ENCODE measurements around the gene CCDC93.

The CCDC93 gene

DNA sequence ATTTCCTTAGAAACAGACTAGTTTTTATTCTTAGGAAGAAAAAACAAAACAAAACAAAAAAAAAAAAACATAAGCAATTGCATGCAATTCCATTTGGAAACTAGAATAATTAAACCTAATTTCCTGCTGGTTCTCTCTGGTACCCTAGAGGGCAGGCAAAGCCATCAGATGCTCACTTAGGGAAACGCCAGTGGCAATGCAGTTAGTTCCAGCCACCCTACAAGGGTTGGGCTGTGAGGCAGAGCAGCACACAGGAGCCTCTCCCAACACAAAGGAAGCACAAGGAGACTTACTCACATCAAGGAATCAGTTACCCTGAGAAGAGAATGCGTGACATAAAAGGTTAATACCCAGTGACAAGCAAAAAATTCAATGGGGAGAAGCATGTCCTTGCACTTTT lies 28.8 kb downstream of the CCDC93 start:
- DNase-seq = no peak

DNA sequence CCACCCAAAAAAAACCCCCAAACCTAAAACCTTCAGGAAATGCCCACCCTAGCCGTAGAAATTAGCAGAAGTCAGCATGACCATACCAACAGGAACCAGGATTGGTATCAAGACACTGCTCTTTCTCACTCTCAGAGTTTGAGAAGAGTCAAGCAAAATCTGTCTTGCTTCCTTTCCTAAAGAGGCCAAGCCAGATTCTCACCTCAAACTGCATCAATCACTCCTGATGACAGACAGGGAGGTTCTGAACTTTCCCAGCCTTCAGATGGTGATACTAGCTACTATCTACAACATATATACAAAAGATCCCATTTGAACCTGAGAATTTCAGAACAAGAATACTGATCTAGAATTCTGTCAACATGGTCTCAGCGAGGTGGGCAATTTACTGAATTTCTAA lies 29.7 kb downstream of the CCDC93 start:
- DNase-seq = no peak

DNA sequence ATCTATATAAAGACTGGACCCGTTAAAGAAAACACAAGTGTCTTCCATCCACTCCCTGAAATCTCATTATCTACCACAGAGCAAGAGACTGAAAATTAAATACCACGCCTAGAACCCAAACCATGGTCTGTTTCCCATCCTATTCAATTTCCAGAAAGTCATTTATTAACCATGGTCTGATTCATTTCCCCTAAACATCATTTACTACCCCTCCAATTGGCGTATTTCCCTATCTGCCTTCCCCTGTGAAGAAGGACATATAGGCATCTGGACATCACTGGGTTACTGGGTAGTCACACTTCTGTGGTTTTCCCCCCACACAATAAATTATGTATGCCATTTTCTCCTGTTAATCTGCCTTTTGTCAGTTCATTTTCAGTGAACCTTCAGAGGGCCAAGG lies 30.8 kb downstream of the CCDC93 start:
- no peak for DNase-seq

DNA sequence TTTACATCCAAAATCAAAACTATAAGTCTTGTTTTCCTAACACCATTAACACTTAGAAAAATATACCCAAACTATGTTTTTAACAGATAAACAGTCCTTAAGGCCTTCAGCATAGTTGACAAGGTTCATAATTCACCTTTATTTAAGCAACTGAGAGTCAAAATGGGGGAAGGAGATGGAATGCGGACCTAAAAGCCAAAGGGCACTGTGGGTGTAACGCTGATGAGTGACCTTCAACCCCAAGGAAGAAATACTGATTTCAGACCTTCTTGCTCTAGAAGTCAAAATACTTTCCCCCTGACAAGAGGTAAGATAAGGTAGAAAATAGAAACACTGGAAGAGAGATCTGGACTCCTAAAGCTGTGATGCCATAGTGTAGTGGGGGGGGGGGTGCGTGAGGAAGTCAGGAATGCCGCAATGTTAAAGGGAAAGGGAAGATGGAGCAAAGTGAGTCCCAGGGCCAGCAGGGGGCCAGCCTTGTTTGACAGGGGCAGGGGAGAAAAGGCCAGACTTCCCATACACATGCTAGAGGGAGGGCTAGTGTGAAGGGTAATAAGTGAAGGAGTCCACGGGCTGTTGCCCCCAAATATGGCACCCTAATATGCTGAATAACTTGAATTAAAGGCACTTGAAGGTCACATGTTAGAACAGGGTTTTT lies 31.4 kb downstream of the CCDC93 start:
- DNase-seq = no peak

DNA sequence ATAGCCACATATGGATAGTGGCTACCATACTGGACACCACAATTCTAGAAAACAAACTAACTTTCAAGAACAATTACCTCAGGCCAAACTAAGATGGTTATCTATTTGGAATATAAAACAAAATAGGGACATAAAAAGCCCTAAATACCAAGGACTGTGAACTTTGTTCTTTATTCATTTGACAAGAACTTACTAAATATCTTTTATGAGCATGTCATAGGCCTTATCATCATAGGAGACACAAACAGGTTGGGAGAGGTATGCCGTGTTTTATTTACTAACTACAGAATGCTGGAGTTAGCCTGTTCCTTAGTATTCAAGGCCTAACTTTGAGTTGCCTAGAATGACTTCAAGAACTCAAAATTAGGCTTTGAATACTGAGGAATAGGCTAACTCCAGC lies 32.1 kb downstream of the CCDC93 start:
- no peak for DNase-seq

DNA sequence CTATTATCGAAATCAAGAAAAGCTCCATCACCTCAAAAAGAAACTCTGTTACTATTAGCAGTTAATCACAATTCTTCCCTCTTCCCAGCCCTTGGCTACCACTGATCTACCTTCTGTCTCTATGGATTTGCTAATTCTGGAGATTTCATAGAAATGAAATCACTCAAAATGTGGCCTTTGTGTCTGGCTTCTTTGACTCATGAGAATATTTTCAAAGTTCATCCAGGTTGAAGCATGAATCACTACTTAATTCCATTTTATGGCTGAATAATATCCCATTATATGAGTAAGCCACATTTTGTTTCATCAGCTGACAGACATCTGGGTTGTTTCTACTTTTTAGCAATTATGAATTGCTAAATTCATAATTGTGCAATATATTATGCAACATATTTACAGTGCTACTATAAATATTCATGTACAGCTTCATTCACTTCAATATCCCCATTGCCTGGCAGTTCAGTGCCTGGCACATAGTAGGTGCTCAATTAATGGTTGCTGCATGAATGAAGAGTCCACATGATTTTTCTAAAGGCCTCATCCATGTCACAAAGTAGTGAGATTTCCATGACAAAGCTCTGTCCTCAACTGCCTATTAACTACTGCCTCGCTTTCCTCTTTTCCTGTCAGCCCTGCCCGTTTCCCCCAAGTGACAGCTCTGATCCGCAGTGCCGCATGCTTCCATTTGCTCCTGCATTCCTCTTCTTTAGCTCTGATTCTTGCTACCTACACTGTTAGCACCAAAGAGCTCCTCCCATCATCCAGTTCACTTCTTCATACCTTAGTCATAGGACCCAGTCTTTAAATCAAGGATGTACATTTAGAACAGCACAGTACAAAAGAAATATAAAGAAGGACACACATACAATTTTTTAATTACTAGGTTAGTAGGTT lies 32.8 kb downstream of the CCDC93 start:
- no peak for DNase-seq

DNA sequence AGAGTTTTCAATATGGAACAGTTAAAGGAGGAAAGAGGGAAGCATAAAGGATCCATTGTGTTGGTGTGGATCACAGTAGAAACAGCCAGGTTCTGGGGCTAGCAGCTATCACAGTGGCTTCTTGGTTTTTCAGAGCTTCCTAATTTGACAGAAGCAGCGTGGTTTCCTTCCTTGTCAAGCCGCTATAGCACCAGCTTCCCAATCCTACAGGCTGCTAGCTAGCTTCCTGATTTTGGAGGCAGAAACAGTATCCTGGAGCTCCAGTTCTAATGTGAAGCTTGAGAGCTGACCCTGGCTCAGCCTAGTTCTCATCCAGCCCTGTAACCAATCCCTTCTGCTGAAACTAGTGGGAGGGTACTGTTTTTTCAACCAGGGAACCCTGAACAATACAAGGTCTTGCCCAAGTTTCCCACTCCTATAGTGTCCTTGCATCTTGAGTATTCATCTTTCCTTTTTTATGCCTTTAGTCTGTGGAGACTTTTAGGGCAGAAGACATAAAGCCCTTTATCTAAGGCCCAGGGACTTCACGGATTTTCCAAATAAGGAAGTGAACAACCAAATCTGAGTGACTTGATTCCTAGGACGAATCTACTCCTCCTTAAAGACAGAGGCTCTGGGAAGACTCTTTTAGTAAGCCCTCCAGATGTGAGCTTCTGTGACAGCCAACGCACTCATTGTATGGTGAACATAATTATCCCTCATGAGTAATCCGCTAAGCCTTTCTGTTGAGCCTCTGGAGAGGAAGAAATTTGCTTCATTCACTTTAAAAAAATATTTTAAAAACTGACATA lies 33.8 kb downstream of the CCDC93 start:
- no peak for DNase-seq

DNA sequence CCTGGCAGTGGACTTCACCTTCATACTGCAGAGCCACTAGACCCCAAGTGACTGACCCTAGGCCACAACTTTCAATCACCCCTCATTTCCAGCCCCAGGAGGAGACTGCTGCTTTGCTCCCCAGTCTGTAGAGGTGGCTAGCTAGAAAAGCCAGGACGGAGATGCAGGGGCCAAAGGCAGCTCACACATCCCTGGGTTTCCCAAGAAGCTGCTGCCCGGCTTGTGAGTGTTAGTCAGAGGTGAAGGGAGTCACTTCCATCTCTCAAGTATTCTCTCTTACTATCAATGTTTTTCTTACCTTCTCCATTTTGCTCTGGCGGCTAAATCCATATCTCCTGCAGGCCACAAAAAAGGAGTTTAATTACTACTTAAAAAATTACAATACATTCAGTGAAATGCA lies 36.2 kb downstream of the CCDC93 start:
- no peak for DNase-seq

DNA sequence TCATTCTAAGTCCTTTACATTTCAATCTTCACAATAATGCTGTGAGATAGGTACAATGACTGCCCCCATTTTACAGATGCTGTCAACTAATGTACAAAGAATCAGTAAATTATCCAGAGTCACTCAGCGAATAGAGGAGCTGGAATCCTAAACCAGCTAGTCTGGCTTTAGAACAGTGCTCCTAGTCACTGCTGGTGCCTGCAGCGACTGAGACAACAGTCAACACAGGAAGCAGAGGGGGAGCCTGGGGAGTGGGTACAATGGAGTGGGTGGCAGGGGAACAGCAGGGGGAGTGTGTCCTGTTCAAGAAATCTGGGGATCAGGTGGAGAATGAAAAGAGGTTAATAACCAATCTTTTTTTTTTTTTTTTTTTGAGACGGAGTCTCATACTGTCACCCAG lies 37.3 kb downstream of the CCDC93 start:
- DNase-seq = no peak

DNA sequence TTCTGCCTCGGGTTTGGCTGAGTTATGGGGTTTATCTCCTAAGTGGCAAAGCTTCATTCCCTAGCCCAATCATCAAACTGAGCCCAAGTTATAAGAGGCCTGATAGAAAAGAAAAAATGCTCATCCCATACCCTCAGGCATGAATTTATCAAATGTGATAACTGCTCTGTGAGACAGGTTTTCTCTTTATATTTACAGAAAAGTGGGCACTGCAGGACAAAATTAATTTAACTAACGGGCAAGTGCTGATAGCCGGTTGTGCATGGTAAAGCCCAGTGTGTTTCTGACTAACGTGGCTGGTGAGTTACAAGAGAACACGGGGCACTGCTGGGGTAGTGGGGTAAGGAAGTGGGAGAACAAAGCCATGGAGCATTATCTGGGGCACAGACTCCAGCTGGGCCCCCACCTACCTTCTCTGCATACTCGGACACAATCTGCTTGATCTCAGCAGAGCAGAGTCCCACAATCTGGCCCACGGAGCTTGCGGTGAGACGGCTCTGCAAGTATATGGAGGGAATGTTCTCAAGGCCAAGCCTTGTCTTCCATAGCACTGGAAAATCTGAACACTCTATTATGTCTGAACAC lies 40.3 kb downstream of the CCDC93 start:
- no peak for DNase-seq

DNA sequence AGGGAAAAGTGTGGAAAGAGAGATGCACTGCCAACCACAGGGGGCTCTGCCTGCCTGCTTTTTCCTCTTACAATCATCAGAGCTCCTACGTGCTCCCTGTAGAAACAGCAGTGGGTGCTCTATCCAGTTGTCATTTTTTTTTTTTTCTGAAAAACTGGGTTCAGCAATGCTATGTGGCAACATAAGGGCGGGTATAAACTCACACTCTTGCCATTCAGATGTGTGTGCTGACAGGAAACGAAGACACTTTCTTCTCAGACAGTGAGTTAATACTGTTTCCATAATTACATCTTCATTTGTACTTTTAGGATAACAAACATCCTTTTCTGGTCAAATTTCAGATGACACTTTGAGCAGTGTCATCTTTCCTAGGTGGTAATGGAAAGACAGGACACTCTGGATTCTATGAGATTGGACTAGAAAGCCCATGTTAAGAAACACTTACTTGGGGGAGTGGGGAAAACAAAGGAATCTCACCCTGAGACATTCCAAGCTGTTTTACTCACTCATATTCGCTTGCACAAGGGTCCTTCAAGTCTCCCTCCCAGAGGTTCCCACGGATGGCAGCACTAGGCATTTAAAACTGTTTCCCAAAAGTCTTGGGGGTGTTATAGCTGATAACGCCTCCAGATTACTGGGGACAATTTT lies 41.3 kb downstream of the CCDC93 start:
- DNase-seq = no peak

DNA sequence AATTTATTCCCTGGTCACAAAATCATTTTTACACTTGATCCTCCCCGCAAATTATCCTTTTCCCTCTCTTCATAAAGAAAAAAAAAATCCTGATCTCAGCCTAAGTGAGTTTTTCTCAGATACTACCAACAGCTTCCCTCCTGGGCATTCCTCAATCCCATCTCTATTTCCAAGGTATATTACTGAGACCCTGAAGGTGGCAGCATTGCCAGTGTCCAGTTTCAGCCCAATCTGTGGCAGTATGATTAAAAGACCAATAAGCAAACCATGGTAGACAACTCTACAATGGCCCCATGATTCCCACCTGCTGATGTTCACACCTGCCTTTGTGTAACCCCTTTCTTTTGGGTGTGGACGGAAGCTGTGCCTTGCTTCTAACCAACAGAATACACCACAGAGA lies 45.1 kb downstream of the CCDC93 start:
- no peak for DNase-seq

DNA sequence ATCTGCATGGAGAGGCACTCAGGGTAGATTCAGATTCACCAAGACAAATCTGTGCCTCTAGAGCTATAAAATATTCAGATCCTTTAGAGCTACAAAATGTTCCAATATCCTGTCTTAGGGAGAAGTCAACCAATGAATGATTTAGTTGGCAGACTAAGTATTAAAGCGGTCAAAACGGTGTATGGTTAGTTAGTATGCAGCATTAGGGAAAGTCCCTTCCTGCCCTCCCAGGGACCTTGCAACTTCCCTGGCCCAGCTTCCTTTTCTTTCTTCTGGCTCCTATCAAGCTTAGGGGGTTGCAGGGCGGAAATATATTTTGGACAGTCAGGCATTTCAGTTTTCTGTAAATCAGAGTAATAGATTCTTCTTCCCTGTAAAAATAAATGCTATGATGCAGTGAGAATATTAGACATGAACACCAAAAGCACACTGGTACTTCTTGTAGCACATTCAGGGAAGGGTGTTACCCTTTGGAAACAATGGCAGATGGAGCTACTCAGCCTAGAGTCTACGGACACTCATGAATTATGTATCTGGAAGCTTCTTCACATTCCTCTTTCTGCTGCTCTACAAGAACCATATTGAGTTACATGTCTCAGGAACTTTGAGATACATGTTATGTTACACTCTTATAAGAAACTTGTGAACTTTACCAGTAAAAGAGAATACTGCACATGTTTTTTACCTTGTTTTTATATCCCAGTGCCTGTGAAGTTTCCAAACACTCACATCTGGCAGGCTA lies 45.7 kb downstream of the CCDC93 start:
- no peak for DNase-seq

DNA sequence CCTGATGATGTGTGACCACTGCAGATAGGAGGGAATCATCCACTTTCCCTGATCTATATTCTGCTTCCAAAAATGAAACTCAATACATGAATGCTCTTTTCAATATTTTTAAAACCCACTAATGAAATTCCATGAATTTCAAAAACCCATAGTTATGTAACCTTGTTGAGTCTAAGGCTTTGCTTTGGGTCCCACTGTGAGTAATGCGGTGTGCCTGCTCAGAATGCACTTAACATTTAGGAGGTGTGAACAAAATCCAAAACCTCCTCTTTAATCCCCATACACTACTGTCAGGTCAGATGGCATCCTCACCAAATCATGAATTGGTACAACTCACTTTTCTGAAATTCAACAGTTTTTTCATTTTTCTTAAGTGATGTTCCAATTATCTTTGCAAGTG lies 50.4 kb downstream of the CCDC93 start:
- no peak for DNase-seq

DNA sequence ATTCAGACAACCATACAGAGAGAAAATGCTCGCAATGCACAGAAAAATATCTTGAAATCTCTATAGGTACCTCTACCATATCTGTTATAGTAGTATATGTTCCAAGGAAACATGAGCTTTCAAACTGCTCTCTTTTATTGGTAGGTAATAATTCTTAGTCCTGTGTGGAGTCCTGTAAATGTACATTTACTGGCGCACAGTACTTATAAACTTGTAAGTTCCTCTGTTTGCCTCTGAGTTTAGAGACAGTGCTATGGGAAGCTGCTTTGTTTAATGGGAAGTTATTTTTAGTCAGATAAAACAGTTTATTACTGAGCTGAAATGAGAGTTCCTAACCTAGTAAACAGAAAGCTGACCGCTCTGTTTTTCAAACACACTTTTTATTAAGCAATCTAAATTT lies 52.7 kb downstream of the CCDC93 start:
- DNase-seq = no peak

DNA sequence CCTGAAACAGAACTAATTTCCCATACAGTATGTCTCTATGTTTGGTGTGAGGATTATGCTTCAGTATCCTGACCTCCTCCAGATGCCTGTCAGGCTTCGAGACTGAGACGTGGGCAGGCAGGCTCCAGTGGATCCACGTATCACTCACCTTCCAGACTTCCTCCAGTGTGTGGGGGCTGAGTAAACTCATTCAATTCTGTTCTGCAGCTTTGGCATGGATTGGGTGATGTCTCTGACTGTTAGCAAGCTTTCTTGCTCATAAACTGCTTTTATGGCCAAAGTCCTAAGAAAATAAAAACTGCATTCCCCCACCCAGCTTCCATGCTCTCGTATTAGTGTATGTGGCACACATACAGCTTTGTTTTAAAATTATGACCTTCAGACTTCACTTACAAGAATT lies 53.6 kb downstream of the CCDC93 start:
- no peak for DNase-seq

DNA sequence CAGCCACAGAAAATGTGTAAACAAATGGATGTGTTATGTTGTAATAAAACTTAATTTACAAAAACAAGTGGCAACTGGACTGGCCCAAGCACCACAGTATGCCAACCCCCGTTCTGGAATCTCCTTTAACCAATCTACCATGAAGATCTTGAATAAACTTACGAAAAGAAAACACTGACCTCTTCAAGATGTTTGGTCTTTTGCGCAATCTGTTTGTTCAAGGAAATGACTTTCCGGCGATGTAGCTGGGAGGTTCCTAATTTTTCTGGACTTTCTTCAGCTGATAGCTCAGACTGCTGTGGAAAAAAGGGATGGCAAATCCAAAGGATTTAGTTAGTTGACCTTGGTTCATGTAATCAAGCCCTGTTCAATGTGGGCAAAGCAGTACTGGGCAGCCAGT lies 55.7 kb downstream of the CCDC93 start:
- DNase-seq = no peak

DNA sequence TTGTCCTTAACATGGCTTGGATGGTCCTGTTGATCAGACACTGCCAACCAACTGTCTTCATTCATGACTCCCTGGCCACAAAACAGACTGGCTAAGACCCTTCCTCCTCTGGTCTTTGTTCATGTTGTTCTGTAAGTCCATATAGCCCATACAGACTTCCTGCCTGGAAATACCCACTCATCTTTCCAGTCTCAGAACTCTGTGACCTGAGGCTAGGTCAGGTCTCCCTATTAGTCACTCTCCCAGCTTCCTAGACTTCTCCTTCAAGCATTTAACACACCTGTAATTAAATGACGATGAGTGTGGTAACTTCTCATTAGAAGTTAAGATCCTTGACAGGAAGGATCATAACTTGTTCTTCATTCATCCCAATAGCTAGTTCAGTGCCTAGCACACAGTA lies 56.3 kb downstream of the CCDC93 start:
- DNase-seq = no peak

DNA sequence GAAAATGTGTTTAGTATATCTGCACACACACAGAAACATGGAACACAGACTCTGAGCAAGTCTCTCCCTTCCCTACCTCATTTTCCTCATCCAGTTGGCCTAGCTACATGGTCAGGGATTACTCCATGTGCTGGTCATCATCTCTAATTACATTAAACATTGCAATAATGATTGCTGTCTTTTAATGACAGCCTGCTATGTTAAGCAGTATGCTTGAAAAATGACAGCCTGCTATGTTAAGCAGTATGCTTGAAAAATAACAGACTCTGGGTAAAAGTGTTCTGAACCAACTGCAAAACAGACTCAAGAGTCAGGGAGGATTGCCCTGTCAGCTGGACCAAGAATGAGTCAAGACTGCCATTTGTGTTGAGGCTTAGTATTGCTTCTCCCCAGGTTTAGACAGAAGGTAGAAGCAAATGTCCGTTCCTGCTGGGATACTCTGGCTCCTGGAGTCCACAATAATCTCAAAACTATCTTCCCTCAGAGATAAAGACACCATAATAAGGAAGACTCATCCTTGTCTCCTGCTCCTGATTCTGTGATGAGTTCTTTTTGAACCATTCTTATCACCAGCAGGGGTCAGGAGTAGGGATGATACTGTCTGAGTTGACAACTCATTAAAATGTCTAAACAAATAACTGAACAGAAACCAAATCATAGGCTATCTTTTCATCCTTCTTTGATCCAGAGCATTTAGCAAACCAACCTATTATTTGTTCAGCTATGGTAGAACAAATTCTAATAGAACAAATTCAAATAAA lies 57.7 kb downstream of the CCDC93 start:
- no peak for DNase-seq

DNA sequence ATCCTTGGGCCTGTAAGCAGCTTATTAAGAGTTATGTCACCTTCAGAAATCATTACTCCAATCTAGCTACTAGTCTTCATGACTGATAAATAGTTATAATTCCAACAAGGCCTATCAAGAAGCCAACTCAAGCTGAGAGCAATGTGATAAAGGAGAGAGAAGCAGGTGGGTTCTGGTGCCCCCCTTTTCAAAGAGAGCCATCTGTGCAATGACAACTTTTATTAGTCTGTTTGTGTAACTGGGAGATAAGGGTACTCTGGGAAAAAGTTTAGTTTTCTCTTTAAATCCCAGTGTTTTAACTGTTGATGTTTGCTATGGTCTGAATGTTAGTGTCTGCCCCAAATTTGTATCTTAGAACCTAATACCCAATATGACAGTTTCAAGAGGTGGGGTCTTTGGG lies 60.6 kb downstream of the CCDC93 start:
- DNase-seq = no peak

DNA sequence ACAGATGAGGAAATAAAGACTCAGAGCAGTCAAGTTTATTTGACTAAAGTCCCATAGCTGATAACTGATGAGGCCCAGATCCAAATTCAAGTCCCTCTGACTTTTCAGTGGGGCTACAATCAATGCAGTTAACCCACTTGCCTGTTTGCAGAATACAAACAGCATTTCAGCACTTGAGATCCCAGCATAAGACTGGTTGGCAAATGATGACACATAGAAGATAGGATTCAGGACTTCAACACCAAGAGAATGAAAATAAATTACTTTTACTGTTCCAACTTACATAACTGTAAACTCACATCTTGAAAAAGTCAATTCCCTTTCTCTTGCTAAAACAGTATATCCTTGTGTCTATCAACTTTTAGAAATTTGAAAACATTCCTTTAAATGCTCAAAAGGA lies 61.2 kb downstream of the CCDC93 start:
- DNase-seq = no peak

All from NCI-H2107 (cell line).